ENCODE measurements around the gene CA9. TPM values are rescaled to one million over a fixed set of nuclear protein-coding genes. Genes with fewer than 3 reads are reported as not detected.

Gene CA9
- total and polyA plus RNA-seq, 2 donors (not counting 3 experiments of a cell fraction or from before 2014, with no cell fraction given): 0.18 TPM; not detected in 1

DNA sequence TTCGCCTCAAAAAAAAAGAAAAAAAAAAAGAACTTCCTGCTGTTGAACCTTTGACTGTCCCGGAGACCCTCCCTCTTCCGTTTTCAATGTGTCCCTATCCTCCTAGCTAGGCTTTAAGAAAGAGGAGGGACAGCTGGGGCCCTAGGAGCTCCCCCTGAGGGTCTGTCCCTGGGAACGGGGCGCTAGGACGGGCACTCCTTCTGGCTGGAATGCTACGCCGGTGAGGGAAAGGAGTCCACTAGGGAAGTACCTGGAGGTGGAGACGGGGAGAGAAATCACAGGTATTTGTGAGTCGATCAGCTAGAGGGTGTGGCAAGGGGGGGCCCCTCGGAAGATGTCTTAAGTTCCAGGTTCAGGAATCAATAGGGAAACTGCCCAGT, 27.6 kb upstream of the CA9 start:
- no peak for FAIRE-seq
- intact Hi-C loops (cut with micrococcal nuclease): loop anchor here (5.0 kb wide), 2 partner anchors 164 to 236 kb away; no protein-coding TSS in a partner anchor
- CTCF ChIA-PET: interaction anchor here (0.9 to 2.4 kb wide), 11 partner anchors 11 to 392 kb away, joined by 3 to 27 read pairs (median 5); partner anchors contain the start of genes CCDC107 and RMRP

GRCh38 chr9:35646533-35647265, 27.0 kb upstream of the CA9 start:
- DNase-seq (ENCODE audit: low read depth, low spot score) (peak; percentile 91), FAIRE-seq (peak; percentile 90)
- no peaks in the 10 kb centered on the region for H3K9me3 ChIP-seq (replicated peaks; ENCODE audit: control insufficient read depth, insufficient read depth, low read length)
- TSS peak; percentile 59 for BruUV-seq (replicated peaks)
- peak overlapping the region; percentile 95 for H3K4me2 ChIP-seq (ENCODE audit: insufficient read depth, low read length)
- no peaks in the 10 kb centered on the region for H3K9me1 ChIP-seq (replicated peaks; ENCODE audit: control insufficient read depth, extremely low read depth, insufficient read depth, low read length)
- peak overlapping the region; percentile 65 for H3K9ac ChIP-seq (replicated peaks; ENCODE audit: extremely low read depth, insufficient read depth, low read length)
- peaks cover 0 to 2% of the 10 kb centered on the region in 2 experiments for H3K27me3 ChIP-seq (ENCODE audit: control insufficient read depth in 2 of 2, insufficient read depth in 2 of 2, low read length in 2 of 2)
- H3K79me2 ChIP-seq (ENCODE audit: control insufficient read depth, insufficient read depth, low read length): no peaks in the 10 kb centered on the region
- H2AFZ ChIP-seq (ENCODE audit: low read depth, low read length): peak overlapping the region; percentile 98
- ChIA-PET CTCF (interaction anchor here (0.9 to 2.4 kb wide), 15 partner anchors 10 to 392 kb away, joined by 3 to 27 read pairs (median 4); partner anchors contain the start of genes CCDC107 and RMRP), POLR2A (no interaction called here)
- intact Hi-C loops (cut with micrococcal nuclease) (loop anchor here (1.0 to 5.0 kb wide), 3 partner anchors 50 to 236 kb away; no protein-coding TSS in a partner anchor), dilution Hi-C loops (cut with MboI; ENCODE audit: extremely low pct_ligation_motif_present, low sequenced_read_pairs) (no loop called here)
- no peaks in the 10 kb centered on the region for H4K20me1 ChIP-seq (replicated peaks; ENCODE audit: control insufficient read depth, extremely low read depth, insufficient read depth, low read length)
- H3K27ac ChIP-seq (ENCODE audit: insufficient read depth, low read depth, low read length): peak overlapping the region; percentile 24
- H3K4me1 ChIP-seq (ENCODE audit: control insufficient read depth, extremely low read depth, insufficient read depth, low read length): peaks cover 6% of the 10 kb centered on the region
- peak overlapping the region; percentile 39 to 80 (median 47) for H3K4me3 ChIP-seq (replicated peaks in 1 of 3; ENCODE audit: insufficient read depth in 1 of 3, low read depth in 1 of 3, low read length in 3 of 3)
- H3K36me3 ChIP-seq (ENCODE audit: control insufficient read depth in 2 of 2, extremely low read depth in 1 of 2, insufficient read depth in 2 of 2, low read length in 2 of 2): no peaks in the 10 kb centered on the region
- peak; percentile 27 for TF ChIP-seq POLR2A (IDR thresholded peaks at IDR 0.05; ENCODE audit: low read depth, low read length)
- TF ChIP-seq, protein P1, sequence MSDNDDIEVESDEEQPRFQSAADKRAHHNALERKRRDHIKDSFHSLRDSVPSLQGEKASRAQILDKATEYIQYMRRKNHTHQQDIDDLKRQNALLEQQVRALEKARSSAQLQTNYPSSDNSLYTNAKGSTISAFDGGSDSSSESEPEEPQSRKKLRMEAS (IDR thresholded peaks at IDR 0.05; ENCODE audit: insufficient read depth, insufficient read length): no peak
- no peak for TF ChIP-seq GATA2 (IDR thresholded peaks at IDR 0.05; ENCODE audit: insufficient read depth, insufficient read length, low read depth, low read length)
- peak; percentile 67 for TF ChIP-seq POLR2AphosphoS5 (IDR thresholded peaks at IDR 0.05; ENCODE audit: insufficient read depth, low read depth, low read length)
- TF ChIP-seq, protein P2, sequence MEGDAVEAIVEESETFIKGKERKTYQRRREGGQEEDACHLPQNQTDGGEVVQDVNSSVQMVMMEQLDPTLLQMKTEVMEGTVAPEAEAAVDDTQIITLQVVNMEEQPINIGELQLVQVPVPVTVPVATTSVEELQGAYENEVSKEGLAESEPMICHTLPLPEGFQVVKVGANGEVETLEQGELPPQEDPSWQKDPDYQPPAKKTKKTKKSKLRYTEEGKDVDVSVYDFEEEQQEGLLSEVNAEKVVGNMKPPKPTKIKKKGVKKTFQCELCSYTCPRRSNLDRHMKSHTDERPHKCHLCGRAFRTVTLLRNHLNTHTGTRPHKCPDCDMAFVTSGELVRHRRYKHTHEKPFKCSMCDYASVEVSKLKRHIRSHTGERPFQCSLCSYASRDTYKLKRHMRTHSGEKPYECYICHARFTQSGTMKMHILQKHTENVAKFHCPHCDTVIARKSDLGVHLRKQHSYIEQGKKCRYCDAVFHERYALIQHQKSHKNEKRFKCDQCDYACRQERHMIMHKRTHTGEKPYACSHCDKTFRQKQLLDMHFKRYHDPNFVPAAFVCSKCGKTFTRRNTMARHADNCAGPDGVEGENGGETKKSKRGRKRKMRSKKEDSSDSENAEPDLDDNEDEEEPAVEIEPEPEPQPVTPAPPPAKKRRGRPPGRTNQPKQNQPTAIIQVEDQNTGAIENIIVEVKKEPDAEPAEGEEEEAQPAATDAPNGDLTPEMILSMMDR (IDR thresholded peaks at IDR 0.05; ENCODE audit: extremely low read depth in 1 of 2, insufficient read depth in 1 of 2, low read depth in 1 of 2, low read length in 2 of 2): peak; percentile 91 to 98
- no peak for TF ChIP-seq EZH2 (IDR thresholded peaks at IDR 0.05; ENCODE audit: borderline replicate concordance, low read depth, low read length, severe bottlenecking)
- TF ChIP-seq MYC (IDR thresholded peaks at IDR 0.05; ENCODE audit: low read depth, low read length): no peak
- no peak for TF ChIP-seq FOS (IDR thresholded peaks at IDR 0.05; ENCODE audit: borderline replicate concordance, insufficient read depth, low read length)
- TF ChIP-seq JUN (IDR thresholded peaks at IDR 0.05; ENCODE audit: borderline replicate concordance, insufficient read depth, insufficient read length, low read depth): no peak

More for the DNA sequence above, 27.6 kb upstream of the CA9 start:
- peaks cover 0 to 2% of the 10 kb centered on the region in 2 experiments for H3K27me3 ChIP-seq (ENCODE audit: control insufficient read depth in 2 of 2, insufficient read depth in 2 of 2, low read length in 2 of 2)
- H3K9me3 ChIP-seq (replicated peaks; ENCODE audit: control insufficient read depth, insufficient read depth, low read length): no peaks in the 10 kb centered on the region
- H3K9ac ChIP-seq (replicated peaks; ENCODE audit: extremely low read depth, insufficient read depth, low read length): peak overlapping the region; percentile 65
- no peaks in the 10 kb centered on the region for H3K36me3 ChIP-seq (ENCODE audit: control insufficient read depth in 2 of 2, extremely low read depth in 1 of 2, insufficient read depth in 2 of 2, low read length in 2 of 2)
- H3K27ac ChIP-seq (ENCODE audit: insufficient read depth, low read depth, low read length): no peak overlapping the region
- POLR2A ChIA-PET: no interaction called here
- TF ChIP-seq JUN (IDR thresholded peaks at IDR 0.05; ENCODE audit: borderline replicate concordance, insufficient read depth, insufficient read length, low read depth) (no peak), POLR2A (IDR thresholded peaks at IDR 0.05; ENCODE audit: low read depth, low read length) (no peak)
- TF ChIP-seq, protein P1 (IDR thresholded peaks at IDR 0.05; ENCODE audit: insufficient read depth, insufficient read length): no peak
- BruUV-seq (replicated peaks): no TSS peak
- H3K4me2 ChIP-seq (ENCODE audit: insufficient read depth, low read length): peak overlapping the region; percentile 95
- no peaks in the 10 kb centered on the region for H4K20me1 ChIP-seq (replicated peaks; ENCODE audit: control insufficient read depth, extremely low read depth, insufficient read depth, low read length)
- peak overlapping the region; percentile 98 for H2AFZ ChIP-seq (ENCODE audit: low read depth, low read length)
- no peaks in the 10 kb centered on the region for H3K79me2 ChIP-seq (ENCODE audit: control insufficient read depth, insufficient read depth, low read length)
- no peak for DNase-seq (ENCODE audit: low read depth, low spot score)
- peaks cover 6% of the 10 kb centered on the region for H3K4me1 ChIP-seq (ENCODE audit: control insufficient read depth, extremely low read depth, insufficient read depth, low read length)
- no peaks in the 10 kb centered on the region for H3K9me1 ChIP-seq (replicated peaks; ENCODE audit: control insufficient read depth, extremely low read depth, insufficient read depth, low read length)
- peak overlapping the region; percentile 39 to 80 (median 47) for H3K4me3 ChIP-seq (replicated peaks in 1 of 3; ENCODE audit: insufficient read depth in 1 of 3, low read depth in 1 of 3, low read length in 3 of 3)
- dilution Hi-C loops (cut with MboI; ENCODE audit: extremely low pct_ligation_motif_present, low sequenced_read_pairs): no loop called here
